HG03565 (cell line): ENCODE measurements around the gene CMKLR1.

Experiments
- ATAC-seq: cut with Tn5 transposase; IDR thresholded peaks from one replicate; pipeline ENCODE4 v1.9.1; 2021; ENCODE audit warnings: mild to moderate bottlenecking, moderate library complexity; ENCODE audit not compliant: unreplicated experiment

Gene CMKLR1

GRCh38 chr12:108302016-108302402 lies 37.1 kb downstream of the CMKLR1 start:
- no peak for ATAC-seq

- no peak for ATAC-seq
These were observed 37.8 kb downstream of the CMKLR1 start for GRCh38 chr12:108301346-108301745.

DNA sequence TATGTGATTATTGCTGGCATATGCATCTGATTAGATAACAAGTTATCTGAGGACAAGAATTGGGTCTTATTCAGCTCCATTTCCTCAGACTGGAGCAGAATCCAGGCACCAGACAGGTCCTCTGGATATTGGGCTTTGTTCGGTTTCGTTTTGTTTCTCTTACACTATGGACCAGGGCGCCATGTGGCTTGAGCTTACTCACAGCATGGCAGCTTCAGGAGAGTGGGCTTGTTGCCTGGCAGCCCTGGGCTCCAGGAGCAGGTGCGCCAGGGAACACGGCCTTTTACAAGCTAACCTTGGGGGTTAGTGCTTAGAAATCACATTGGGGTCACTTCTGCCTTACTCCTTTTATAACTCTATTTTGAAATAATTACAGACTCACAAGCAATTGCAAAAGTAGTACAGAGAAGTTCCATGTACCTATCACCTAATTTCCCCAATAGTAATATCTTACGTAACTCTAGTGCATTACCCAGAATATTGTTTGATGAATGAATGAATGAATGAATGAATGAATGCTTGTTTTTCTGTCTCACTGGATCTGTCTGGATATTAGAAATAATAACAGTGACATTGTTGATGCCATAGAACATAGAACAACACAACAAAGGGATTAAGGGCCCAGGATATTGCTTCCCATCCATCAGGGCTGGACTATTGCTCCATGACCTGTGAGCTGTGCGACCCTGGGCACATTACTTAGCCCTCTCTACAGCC lies 39.0 kb downstream of the CMKLR1 start:
- no peak for ATAC-seq

GRCh38 chr12:108299516-108299915 lies 39.6 kb downstream of the CMKLR1 start:
- ATAC-seq = no peak

DNA sequence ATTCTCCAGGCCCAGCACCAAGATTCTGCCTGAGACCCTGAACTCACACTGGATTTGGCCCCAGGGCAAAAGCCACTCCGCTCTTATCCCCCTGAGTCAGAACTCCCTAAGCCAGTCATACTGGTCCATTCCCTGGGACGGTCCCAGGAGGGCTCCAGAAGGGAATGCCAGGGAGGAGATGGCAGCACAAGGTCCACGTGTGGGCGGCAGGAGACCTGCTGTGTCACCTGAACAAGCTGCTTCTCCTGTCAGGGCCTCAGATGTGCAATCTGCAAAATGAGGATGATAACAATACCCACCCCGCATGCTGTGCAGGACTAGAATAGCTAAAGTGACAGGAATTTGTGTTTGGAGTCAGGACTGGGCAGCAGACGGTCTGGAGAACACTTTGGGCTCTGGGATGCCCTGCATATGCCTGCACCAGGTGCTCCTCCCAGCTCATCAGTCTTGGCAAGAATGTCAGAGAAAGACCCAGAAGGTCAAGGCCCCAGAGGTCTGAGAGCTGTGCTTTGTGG lies 40.3 kb downstream of the CMKLR1 start:
- ATAC-seq = no peak

GRCh38 chr12:108297895-108298760 lies 41.0 kb downstream of the CMKLR1 start:
- ATAC-seq = peak; percentile 59

- ATAC-seq = no peak
These were observed 41.7 kb downstream of the CMKLR1 start for GRCh38 chr12:108297424-108297823.

DNA sequence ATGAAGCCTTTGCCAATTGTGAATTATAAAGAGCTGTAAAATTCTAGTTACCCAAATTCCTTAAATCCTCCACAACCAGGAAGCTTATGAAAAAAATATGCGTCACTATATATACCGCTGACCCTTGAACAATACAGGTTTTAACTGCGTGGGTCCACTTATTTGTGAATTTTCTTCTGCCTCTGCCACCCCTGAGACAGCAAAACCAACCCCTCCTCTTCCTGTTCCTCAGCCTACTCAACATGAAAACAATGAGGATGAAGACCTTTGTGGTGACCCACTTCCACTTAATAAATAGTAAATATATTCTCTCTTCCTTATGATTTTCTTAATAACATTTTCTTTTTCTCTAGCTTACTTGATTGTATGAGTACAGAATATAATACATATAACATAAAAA lies 42.2 kb downstream of the CMKLR1 start:
- ATAC-seq = no peak

- ATAC-seq = no peak
These were observed 43.5 kb downstream of the CMKLR1 start for GRCh38 chr12:108295641-108296040.

- no peak for ATAC-seq
These were observed 49.6 kb downstream of the CMKLR1 start for GRCh38 chr12:108289350-108290161.

- ATAC-seq = no peak
These were observed 51.9 kb downstream of the CMKLR1 start for GRCh38 chr12:108287227-108287626.

- no peak for ATAC-seq
These were observed 54.1 kb downstream of the CMKLR1 start for GRCh38 chr12:108285016-108285415.

DNA sequence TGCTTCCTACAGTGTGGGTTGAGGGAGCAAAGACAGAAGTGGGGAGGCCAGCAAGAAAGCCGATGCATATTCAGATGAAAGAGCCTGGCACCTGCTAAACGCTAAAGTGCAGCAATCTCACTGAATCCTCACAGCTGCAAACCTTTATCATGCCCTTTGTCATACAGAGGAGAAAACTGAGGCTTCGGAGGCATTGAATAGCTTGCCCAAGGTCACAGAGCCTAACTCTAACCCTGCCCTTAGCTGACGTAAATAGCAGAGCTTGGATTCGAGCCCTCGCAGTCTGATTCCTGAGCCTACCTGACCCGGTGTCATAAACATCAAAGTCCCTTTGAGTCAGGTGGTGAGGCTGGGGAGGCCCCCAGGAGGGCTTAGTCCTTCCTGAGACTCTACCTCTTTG lies 54.9 kb downstream of the CMKLR1 start:
- ATAC-seq = no peak

DNA sequence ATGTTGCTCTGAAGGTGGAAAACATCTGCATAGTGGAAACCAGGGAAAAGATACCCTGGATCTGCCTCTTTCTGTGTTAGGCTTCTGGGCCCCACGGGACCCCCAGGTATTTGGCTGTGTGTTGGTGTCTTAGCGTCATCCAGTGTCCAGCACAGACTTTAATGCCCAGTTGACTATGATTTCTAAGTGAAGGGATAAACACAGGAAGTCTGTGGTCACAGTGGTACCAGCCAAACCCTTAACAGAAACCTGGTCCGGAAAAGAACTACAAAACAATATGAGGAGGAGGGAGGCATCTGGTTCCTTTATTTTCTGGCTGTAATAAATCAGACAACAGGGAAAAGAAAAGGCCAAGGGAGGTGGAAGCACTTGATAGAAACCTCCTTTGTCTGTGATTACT lies 56.4 kb downstream of the CMKLR1 start:
- no peak for ATAC-seq

- ATAC-seq = no peak
These were observed 57.0 kb downstream of the CMKLR1 start for GRCh38 chr12:108282160-108282559.

DNA sequence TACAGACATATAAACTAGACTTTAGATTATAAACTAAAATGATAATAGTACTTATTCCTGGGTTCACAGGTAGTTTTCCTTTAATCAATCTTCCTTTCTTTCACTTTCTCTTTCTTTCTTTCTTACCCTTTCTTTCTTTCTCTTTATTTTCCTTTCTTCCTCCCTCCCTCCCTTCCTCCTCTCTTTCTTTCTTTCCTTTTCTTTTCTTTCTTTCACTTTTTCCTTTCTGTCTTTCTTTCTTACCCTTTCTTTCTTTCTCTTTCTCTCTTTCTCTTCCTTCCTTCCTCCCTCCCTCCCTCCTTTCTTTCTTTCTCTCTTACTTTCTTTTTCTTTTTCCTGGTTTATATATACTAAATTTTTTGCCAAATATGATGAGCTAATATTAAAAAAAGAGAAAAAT lies 61.5 kb downstream of the CMKLR1 start:
- no peak for ATAC-seq

GRCh38 chr12:108273217-108273616 lies 65.9 kb downstream of the CMKLR1 start:
- ATAC-seq = no peak

- no peak for ATAC-seq
These were observed 66.9 kb downstream of the CMKLR1 start for GRCh38 chr12:108271951-108272872.

DNA sequence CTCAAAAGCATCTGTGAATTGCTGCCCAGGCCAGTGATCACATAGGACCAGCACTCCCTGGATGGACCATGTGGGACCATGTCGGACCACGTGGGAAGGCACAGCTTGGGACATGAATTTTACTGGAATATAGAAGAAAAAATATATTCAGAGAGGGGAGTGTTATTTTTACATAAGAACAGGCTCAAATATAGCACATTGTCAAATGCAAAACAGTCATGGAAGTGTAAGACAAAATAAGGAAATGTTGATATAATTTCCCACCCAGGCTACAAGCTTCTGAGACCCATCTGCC lies 68.3 kb downstream of the CMKLR1 start:
- ATAC-seq = no peak
